DMS 273 treated with DMSO at 0.1 percent for 48 hours (cell line): ENCODE data around the gene S100B.

Source experiments
- DNase-seq: peaks from one replicate; lab custom pipeline; 2025; lab: John Stamatoyannopoulos, UW

Gene S100B

GRCh38 chr21:46627726-46628125, 22.8 kb upstream of the S100B start:
- no peak for DNase-seq

GRCh38 chr21:46626975-46627501, 22.2 kb upstream of the S100B start:
- no peak for DNase-seq

- no peak for DNase-seq
Observed at GRCh38 chr21:46626536-46626935, 21.7 kb upstream of the S100B start.

GRCh38 chr21:46625759-46626158, 20.9 kb upstream of the S100B start:
- no peak for DNase-seq

- no peak for DNase-seq
Observed at GRCh38 chr21:46624050-46624449, 19.2 kb upstream of the S100B start.

GRCh38 chr21:46622226-46622625, 17.3 kb upstream of the S100B start:
- no peak for DNase-seq

GRCh38 chr21:46621457-46622182, 16.7 kb upstream of the S100B start:
- no peak for DNase-seq

GRCh38 chr21:46620846-46621245, 16.0 kb upstream of the S100B start:
- no peak for DNase-seq

- DNase-seq = no peak
Observed at GRCh38 chr21:46619846-46620245, 15.0 kb upstream of the S100B start.

GRCh38 chr21:46618738-46619379, 14.0 kb upstream of the S100B start:
- DNase-seq = no peak

- no peak for DNase-seq
Observed at GRCh38 chr21:46617267-46618051, 12.6 kb upstream of the S100B start.

GRCh38 chr21:46616656-46617055, 11.8 kb upstream of the S100B start:
- no peak for DNase-seq

- DNase-seq = no peak
Observed at GRCh38 chr21:46616050-46616449, 11.2 kb upstream of the S100B start.

GRCh38 chr21:46613391-46613790, 8.5 kb upstream of the S100B start:
- DNase-seq = no peak

GRCh38 chr21:46610018-46610701, 5.3 kb upstream of the S100B start:
- no peak for DNase-seq

- no peak for DNase-seq
Observed at GRCh38 chr21:46608672-46609111, 3.8 kb upstream of the S100B start.

- DNase-seq = no peak
Observed at GRCh38 chr21:46607636-46608035, 2.8 kb upstream of the S100B start.

GRCh38 chr21:46606427-46606813, 1.5 kb upstream of the S100B start:
- DNase-seq = no peak

GRCh38 chr21:46605767-46606426, 1.0 kb upstream of the S100B start:
- no peak for DNase-seq

GRCh38 chr21:46604329-46604974, 430 bp downstream of the S100B start:
- DNase-seq = no peak

GRCh38 chr21:46603228-46603627, 1.7 kb downstream of the S100B start:
- no peak for DNase-seq
